ENCODE measurements around the gene CREB3. TPM values are rescaled to one million over a fixed set of nuclear protein-coding genes. Genes with fewer than 3 reads are reported as not detected.

Gene CREB3
- total and polyA plus RNA-seq, 12 donors, result 16.2 to 39.1 (median 21.4) TPM

DNA sequence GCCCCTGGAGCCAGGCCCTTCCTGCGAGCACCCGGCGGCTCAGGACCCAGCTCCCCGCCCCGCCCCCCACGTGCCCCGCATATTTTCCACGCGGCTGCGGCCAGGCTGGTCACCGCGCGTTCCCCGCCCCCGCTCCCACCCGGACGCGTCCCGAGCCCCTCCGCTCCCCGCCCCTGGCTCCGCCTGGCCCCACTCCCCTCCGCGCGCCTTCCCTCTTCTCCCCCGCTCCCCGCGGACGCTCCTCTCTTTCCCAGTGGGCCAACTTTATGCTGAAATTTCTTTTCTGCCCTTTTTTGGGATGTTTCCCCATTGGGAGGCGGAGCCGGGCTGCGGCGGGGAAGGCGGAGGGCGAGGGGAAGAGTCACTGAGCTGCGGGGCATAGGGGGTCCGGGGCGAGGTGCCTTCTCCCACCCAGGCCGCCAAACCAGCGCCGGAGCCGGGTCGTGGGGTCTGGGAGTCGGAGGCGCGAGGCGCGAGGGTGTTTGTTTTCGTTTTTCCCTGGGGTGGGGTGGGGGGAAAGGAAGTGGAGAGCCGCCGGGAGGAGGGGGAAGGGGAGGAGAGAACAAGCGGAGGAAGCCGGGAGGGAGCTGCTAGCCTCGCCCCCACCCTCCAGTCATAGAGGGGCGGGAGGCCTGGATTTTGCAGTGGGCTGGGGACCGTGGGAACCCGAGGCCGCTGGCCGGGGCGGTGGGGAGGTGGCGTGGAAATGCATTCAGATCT, 41.7 kb upstream of the CREB3 start:
- no peak for TF ChIP-seq CTCF (IDR thresholded peaks at IDR 0.05)
- ATAC-seq (peak; percentile 59 to 75 (median 66)), DNase-seq (peak; percentile 84 to 90)
- H3K36me3 ChIP-seq, result peaks cover 0 to 14% (median 3%) of the 10 kb centered on the region in 9 donors
- intact Hi-C loops (cut with DNase I), result loop anchor here in 5 of 10 donors (2.0 to 5.0 kb wide), 3 partner anchors 33 to 42 kb away; partner anchors contain the start of genes CREB3 (in 2 of the 5), TLN1 (in 2 of the 5), CCDC107 (in 1 of the 5) and RMRP (in 1 of the 5)
- H3K9me3 ChIP-seq, result no peaks in the 10 kb centered on the region
- 0 to 2% methylated on average over 54 to 61 of the region's 61 CpGs for WGBS, 2 donors
- H3K4me1 ChIP-seq, result peaks cover 0 to 47% (median 44%) of the 10 kb centered on the region in 9 donors
- H3K27me3 ChIP-seq, result peaks cover 0 to 8% (median 0%) of the 10 kb centered on the region in 7 donors
- H3K27ac ChIP-seq, result peak overlapping the region; percentile 72 to 100 (median 94)
- peak overlapping the region; percentile 33 to 86 (median 71) for H3K4me3 ChIP-seq

DNA sequence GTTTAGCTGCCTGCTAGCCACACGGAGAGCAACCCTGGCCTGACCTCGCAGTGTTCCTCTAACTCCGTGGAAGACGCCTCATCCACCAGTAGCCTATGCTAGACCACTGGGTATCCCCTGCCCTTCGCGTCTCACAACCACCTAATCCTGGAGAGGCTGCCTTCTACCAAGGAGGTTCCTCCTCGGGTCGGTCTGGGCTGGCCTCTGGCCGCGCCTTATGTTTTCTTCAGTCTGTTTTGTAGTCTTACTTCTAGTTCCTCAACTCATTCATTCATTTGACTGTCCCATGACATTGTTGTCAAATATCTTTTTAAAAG, 41.2 kb upstream of the CREB3 start:
- Histone ChIP-seq H3K4me3 (peak overlapping the region in 9 of 10 donors; percentile 45 to 86 (median 75)), H3K27me3 (peaks cover 0 to 8% (median 0%) of the 10 kb centered on the region in 7 donors), H3K36me3 (peaks cover 0 to 14% (median 0%) of the 10 kb centered on the region in 9 donors), H3K4me1 (peaks cover 0 to 42% (median 38%) of the 10 kb centered on the region in 9 donors), H3K9me3 (no peaks in the 10 kb centered on the region), H3K27ac (peak overlapping the region; percentile 72 to 100 (median 94))
- TF ChIP-seq CTCF (IDR thresholded peaks at IDR 0.05), result no peak
- ATAC-seq (no peak), DNase-seq (no peak)
- intact Hi-C loops (cut with DNase I), result loop anchor here in 5 of 10 donors (2.0 to 5.0 kb wide), 3 partner anchors 34 to 42 kb away; partner anchors contain the start of genes CREB3 (in 2 of the 5), TLN1 (in 2 of the 5), CCDC107 (in 1 of the 5) and RMRP (in 1 of the 5)
- 22 to 40% methylated on average over 9 to 10 of the region's 10 CpGs for whole genome bisulfite sequencing, 2 donors

DNA sequence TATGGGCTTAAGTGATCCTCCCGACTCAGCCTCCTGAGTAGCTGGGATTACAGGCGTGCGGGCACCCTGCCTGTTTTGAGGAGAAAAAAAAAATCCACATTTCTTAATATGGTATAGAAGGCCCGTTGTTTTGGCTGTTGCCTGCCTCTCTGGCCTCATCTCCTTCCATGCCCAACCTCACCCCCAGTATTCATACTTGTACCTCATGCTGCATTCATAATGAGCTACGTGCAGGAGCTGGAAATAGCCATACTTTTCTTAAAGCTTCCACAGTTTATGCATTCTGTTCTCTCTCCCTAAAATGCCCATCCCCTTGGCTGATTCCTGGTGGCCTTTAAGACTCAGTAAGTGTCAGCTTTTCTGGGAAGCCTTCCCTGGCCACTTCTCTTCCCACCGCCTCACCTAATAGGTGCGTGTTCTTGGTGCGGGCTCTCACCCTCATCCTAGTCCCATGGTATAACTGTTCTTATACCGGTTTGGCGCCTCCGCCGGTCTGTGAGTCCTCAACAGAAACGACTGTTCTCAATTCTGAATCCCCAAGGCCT, 40.6 kb upstream of the CREB3 start:
- DNase-seq, result no peak
- Histone ChIP-seq H3K4me1 (peaks cover 0 to 42% (median 33%) of the 10 kb centered on the region in 9 donors), H3K9me3 (no peaks in the 10 kb centered on the region), H3K27ac (peak overlapping the region in 9 of 10 donors; percentile 72 to 100 (median 97)), H3K36me3 (peaks cover 0 to 19% (median 0%) of the 10 kb centered on the region in 9 donors), H3K4me3 (peak overlapping the region in 3 of 10 donors; percentile 78 to 85 (median 83)), H3K27me3 (peaks cover 0 to 8% (median 0%) of the 10 kb centered on the region in 7 donors)
- WGBS, 2 donors, result 72 to 77% methylated on average over 13 of the region's 13 CpGs
- intact Hi-C loops (cut with DNase I), result loop anchor here in 5 of 10 donors (2.0 to 5.0 kb wide), 3 partner anchors 35 to 41 kb away; partner anchors contain the start of genes CREB3 (in 2 of the 5), TLN1 (in 2 of the 5), CCDC107 (in 1 of the 5) and RMRP (in 1 of the 5)
- TF ChIP-seq CTCF (IDR thresholded peaks at IDR 0.05), result no peak
- no peak for ATAC-seq

GRCh38 chr9:35695943-35696401, 36.5 kb upstream of the CREB3 start:
- WGBS, 2 donors, result 91 to 93% methylated on average over 3 of the region's 3 CpGs
- no peak for ATAC-seq
- intact Hi-C loops (cut with DNase I), result loop anchor here in 4 of 10 donors (2.0 to 5.0 kb wide), 3 partner anchors 34 to 44 kb away; partner anchors contain the start of gene SIT1 (in 1 of the 4)
- TF ChIP-seq CTCF (IDR thresholded peaks at IDR 0.05), result no peak
- Histone ChIP-seq H3K4me1 (peaks cover 0 to 18% (median 9%) of the 10 kb centered on the region in 9 donors), H3K36me3 (peaks cover 0 to 58% (median 36%) of the 10 kb centered on the region in 9 donors), H3K9me3 (no peaks in the 10 kb centered on the region), H3K27me3 (no peaks in the 10 kb centered on the region), H3K27ac (peak overlapping the region in 1 of 10 donors; percentile 15), H3K4me3 (no peak overlapping the region)
- DNase-seq, result no peak
